Activated CD4-positive, alpha-beta T cell treated with anti-CD3 and anti-CD28 coated beads, Interleukin-2, Interleukin-6, amounts not matched to agents 100 ng/mL and 50 ng/mL, durations not matched to agents 16 hours and 8 hours (primary cell): ENCODE measurements around the gene SHROOM2.

Source experiments
- DNase-seq: peaks from one replicate; pipeline ENCODE4 v3.0.0-alpha.2; 2020

SHROOM2 gene

DNA sequence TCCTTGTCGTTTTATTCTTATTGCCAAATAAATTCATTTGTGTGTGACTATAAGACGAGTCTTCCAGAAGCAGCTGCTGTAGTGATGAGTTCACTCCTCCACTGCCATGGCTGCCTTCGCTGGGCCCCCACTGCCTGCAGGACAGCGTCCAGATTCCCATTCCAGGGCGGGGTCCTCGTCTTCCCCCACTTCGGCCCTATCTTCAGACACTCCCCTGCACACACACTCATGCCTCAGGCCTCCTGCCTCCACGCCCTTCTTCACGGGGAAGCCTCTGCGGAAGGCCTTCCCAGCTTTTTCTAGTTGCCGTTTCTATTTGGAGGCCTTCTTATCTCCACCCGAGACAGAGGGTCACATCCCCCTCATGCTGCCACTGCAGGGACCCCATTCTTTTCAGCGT, 80.4 kb downstream of the SHROOM2 start:
- no peak for DNase-seq

DNA sequence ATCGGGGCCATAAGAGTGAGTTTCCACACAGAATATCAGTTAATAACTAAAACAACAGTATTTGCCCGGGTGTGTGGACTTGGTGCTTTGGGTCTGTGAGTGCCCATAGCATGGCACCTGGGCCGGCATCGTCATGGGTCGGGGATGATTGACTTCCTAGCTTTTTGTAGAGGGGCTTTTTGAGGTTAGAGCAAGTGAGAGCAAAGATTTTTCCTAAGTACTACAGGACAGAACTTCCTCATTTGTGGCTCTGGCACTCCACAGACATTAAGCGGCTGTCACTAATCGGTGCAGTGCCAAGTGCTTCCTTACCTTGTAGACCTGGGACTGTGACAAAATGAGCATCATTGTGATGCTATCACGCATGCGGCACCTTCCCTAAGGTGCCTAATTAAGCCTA, 81.0 kb downstream of the SHROOM2 start:
- no peak for DNase-seq

DNA sequence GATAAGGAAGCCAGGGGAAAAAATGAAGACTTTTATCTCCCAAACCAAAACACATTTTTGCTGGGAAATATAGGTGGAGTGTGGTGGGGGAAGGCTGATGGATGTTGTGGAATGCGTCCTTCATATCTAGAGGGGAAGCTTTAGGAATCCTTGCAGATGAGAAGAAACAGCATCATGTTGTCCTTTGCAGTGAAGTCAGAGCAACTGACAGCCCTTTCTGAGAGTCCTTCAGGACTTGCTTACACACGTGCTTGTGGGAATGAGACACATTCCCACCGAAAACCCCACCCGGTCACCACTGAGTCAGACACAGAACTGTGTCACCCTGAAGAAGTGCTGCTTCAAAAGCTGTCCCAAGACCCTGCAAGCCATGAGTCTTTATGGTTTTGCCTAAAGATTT, 81.5 kb downstream of the SHROOM2 start:
- DNase-seq, result no peak

DNA sequence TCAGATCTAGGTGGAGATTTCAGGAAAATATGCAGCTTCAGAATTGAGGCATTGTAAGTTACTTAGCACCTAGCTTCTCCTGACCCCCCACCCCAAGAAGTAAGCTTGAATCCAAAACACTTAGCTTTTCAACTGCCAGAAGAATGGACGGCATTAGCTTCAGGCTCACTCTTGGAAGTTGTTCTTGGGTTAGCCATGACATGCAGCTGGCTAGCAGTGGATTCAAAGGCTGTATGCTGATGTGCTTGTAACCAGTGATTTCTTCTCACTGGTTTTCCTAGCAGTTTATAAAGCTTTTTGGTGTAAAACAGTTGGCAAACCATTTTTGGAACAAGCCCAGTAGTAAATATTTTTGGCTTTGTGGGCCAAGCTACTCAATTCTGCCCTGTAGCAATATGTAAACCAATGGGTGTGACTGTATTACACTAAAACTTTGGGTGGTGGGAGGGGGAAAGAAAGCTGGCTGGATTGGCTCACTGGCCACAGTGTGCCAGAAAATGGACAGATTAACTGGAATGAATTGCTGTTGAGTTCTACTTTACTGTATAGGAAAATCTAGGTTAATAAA, 85.6 kb downstream of the SHROOM2 start:
- DNase-seq, result no peak

DNA sequence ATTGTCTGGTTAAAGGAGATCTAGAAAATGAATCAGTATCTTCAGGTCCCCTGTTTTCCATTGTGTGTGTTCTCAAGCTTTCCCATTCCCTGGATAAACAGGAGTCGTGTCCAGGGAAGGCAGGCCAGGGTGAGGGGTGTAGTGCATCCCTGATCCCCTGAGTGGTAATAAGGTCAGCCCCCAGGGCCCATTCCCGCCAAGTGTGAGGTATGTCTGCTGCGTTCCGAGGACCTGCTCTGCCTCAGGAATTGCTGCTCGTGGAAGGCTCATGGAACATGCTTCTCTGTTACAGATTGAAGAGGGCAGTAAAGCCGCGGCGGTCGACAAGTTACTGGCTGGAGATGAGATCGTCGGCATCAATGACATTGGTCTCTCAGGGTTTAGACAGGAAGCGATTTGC, 87.1 kb downstream of the SHROOM2 start:
- no peak for DNase-seq

DNA sequence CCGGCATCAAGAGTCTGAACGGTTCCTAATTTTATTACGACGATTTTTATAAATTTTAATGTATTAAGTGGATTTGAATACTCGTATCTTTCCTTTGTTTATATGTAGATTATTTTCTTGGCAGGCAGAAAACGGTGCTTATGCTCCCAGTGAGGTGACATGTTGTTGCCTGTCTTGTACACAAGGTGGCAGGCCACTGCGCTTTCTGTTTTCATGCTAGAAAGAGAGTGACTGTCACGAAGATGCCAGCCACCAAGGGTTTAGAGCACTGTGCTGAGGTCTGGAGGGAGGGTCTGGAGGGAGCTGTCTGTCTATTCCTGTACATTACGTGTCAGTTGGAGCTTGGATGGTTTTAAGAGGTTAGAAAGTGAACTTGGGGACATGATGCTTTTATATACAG, 87.7 kb downstream of the SHROOM2 start:
- DNase-seq, result peak; percentile 63

DNA sequence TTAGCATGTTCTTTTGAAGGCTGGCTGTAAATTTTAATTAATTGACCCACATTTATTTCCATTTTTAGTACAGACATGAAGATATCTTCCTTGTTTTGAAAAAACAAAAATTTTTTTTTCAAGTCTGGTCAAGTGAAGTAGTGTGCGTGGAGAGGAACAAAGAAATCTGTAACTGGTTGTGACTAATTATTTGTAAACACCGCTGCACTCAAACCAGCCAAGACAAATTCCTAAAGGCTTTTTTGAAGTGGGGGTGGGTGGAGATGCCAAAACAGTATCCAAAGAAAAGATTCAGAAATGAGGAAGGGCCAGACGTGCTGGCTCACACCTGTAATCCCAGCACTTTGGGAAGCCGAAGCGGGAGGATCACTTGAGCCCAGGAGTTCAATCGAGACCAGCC, 88.3 kb downstream of the SHROOM2 start:
- no peak for DNase-seq

DNA sequence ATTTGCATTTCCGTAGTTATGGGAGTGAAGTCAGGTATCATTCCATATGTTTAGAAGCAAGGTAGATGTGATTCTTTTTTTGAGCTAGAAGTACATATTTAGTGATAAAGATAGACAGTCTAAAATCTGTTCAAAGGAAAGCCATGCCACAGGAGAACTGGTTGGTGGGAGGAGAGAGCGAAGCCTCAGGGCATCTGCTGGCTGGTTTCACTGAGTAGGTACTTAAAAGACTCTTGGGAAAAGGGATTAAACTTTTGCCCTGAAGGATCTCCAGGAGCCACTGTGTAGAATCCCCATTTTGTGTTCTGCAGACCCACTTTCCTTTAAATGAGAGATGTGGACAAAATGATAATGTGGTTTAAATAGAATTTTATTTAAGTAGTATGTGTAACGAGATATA, 89.6 kb downstream of the SHROOM2 start:
- DNase-seq, result no peak

DNA sequence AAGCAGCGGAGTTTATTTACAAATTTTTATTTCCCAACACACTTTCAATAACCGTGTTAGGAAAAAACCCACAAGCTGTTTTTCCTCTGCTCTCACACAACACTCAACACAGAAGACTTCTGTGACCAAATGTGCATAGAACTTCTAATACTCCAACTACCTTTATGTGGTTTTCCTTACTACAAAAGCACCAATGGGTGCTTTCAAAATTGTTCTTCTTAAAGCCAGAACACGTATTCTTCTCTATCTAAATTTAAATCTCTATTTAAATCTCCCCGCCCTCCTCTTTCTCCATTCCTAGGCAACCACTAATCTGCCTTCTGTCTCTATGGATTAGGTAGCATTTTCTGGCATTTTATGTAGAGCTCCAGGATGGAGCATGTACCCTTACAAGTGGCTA, 90.0 kb downstream of the SHROOM2 start:
- no peak for DNase-seq

DNA sequence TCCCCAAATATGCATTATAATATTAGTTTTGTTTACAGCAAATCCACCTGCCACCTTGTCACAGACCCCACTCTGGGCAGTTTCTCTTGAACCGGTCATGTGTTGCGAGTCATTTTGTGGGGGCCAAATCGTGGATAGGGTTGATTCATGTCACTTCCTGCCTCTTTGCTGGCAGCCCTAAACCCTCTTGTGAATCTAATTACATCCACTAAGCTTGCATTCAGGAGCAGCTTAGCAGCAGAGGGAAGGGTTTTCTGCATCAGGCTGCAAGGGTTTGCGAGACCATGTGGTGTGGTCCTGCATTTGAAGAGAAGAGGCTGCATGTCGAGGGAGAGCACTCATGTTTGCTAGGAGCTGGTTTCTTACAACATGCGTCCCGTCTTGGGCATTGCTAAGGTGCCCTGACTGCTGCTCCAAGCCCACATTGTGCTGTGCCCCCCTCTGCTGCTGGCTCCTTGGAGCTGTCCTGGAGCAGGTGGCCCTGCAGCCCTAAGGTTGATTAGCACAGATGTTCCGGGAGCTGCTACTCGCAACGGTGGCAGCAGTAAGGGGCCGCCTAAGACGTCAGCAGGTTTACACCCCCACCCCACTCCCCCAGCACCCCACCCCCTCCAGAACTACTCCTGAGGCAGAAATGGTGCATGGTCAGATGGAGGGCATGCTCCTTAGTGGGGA, 92.1 kb downstream of the SHROOM2 start:
- no peak for DNase-seq

DNA sequence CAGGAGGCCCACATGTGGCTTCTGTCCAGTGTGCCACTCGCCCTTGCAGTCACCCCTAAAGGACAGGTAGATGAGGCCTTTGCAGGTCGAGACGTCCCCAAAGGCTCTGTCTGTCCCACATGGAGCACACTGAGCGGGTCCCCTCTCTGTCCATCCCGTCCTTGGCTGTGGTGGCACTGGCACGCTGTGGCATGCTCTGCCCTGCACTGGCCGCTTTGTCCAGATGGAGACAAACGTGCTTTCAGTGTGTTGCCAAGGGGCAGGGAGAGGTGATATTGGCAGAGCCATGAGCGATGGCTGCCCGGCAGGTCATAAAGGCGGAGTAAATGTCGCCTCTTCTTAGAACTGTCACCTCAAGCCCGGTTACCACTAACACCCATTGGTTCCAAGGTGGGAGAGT, 94.0 kb downstream of the SHROOM2 start:
- no peak for DNase-seq

DNA sequence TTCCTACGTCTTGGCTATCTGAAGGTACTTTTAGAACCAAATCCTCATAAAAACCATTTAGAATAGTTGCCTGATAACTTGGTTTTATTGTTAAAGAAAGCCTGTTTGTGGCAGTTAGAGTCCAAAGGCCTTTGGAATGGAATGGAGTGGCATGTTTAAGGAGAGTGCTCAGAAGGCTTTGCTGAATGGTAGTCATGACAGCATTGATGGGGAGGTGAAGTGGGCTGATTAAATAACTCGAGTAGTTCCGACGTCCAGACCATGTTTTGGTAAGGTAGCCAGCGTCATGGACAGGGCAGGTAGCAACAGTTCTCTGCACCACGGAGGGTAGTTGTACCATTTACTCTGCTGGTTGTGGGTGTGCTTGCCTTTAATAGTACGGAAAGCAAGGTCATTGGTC, 94.6 kb downstream of the SHROOM2 start:
- DNase-seq, result no peak

DNA sequence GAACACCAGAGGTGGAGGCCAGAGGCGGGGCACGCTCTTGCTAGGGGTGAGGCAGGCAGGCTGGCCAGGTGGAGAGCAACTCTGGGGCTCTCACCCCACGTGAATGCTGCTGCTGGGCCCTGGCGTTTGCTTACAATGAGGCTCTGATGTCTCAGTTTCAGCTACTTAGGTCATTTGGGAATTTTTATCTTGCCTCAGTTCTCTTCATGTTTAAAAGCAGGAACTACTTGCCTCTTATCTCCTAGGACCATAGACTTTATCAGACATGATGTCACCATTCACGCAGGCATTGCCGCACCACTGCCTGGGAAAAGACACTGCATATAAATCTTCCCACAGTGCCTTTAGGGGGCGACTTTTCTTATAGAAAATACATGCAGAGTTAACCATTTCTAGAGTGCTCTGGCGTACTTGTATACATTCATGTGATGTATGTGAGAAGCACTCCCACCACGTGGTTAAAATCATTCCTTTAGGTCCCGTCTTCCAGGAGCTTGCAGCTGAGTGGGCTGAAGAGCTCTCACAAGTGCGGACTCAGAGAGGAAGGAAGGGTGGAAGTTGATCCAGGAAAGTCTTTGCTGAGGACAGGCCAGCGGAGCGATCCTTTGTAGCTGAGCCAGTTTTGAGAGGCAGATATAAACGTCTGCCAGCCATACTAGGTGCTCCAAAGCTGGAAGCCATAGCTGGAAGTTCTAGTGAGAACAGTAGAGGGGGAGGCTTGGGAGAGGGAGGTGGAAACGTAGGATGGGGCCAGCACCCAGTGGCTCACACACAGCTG, 96.6 kb downstream of the SHROOM2 start:
- DNase-seq, result no peak

DNA sequence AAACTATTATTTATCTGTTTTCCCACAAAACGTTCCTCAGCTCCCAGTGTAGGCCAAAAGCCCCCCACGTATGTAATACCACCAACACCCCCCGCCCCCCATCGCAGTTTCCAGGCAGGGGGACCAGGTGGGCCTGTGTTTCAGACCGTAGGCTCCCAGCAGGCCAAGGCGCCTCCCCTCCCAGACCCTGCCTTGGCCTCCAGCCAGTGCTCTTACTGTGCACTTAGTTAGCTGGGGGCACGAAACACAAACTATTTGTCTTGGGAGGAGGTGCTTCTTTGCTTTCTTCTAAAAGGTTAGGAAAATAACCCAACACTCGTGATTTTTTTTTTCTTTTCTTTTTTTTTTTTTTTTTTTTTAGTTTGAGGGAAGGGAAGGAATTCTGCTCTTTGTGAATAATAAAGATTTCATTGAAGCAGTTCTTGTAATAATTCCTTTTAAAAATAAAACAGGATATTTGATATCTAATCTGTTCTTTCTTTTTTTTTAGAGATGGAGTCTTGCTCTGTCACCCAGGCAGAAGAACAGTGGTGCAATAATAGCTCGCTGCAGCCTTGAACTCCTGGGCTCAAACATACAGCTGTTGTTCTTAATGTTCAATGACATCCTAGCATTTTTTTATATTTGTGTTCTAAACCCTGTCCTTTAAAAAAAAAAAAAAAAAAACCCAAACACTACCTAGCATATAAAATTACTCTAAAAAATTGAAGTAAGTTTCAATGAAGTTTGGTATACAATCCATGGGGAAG, 98.0 kb downstream of the SHROOM2 start:
- DNase-seq, result no peak

DNA sequence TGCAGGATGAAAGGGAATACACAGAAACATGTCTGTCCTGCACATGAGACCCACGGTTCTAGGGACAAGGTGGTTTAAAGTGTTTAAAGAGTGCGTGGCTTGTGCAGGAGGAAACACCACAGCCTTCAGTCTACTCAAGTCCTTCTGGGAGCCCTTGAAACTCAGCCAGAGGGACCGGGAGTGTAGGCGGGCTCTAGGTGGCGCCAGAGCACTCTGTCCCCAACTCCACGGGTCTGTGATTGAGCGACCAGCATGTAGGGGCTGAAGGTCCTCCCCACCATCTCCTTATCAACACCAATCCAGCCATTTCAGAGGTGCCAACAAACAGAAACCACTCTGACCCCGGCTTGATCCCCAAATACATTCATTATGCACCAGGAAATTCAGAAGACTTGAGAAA, 98.9 kb downstream of the SHROOM2 start:
- peak; percentile 74 for DNase-seq

DNA sequence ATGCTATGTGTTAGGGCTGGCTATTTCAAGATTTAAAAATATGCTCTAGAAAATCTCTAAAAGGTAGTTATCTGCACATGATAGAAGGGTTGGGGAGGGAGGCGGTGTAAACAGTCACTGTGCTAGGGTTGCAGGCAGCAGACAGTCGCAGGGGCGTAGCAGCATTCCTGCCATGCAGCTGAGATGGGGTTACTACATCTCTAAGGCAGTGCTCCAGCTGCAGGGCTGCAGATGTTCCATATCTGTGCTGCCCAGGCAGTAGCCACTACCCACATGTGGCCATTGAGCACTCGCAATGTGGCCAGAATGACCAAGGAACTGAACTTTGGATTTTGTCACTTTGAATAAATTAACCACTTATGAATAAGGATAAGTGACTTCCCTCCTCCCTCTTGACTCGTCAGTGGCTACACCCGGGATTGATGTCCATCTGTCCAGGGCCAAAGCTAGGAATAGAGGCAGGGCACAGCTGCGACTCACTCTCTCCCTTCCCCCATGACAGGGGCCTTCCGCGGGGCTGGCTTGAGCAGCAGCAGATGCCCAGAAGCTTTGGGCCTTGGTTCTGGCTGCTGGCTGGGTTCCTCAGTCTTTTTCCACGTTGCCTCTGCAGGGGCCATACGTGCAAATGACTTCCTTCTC, 101.5 kb downstream of the SHROOM2 start:
- no peak for DNase-seq

DNA sequence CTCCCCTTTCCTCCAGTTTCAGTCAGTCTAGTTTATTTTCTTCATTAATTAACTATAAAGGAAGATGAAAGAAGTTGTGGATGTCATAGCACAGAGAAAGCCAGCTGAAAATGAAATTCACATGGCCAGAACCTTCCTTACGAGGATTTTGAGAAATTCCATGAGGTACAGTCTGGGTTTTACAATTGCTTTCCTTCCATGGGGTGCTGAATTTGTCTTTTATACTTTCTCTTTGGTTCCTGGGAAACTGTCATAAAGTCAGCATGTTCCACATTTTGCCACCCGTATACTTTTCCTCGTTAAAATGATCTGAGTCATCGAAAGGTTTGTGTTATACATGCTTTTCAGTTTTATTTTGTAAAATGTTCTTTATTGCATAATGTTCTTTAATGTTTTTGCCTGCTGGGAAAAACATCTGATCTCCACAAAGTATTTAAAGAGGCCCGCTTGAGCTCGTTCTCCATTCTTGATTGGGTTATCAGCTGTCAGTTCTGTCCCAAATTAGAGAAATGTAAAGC, 102.8 kb downstream of the SHROOM2 start:
- no peak for DNase-seq

DNA sequence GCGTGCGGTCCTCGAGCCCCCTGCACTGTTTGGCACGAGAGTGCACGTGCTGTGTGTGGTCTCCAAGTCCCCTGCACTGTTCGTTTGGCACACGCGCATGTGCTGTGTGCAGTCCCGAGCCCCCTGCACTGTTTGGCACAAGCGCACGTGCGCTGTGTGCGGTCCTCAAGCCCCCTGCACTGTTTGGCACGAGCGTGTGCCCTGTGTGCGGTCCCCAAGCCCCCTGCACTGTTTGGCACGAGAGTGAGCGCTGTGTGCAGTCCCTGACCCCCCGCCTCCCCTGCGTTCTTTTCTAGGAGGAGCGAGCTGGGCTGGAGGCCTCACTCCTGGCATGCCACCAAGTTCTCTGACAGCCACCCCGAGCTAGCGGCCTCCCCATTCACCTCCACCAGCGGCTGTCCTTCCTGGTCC, 104.5 kb downstream of the SHROOM2 start:
- DNase-seq, result no peak

DNA sequence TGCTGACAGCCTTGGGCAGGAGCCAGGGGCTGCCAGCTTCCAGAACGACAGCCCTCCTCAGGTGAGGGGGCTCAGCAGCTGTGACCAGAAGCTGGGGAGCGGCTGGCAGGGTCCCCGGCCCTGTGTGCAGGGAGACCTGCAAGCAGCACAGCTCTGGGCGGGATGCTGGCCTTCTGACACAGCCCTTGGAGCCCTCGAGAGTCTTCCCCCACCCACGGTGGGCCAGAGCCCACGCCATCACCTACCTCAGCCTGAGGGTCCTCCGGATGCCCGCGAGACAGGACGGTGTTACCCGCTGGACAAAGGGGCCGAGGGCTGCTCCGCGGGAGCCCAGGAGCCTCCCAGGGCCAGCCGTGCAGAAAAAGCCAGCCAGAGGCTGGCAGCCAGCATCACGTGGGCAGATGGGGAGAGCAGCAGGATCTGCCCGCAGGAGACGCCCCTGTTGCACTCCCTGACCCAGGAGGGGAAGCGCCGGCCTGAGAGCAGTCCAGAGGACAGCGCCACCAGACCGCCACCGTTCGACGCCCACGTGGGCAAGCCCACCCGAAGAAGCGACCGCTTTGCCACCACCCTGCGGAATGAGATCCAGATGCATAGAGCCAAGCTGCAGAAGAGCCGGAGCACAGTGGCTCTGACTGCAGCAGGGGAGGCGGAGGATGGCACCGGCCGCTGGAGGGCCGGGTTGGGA, 109.1 kb downstream of the SHROOM2 start:
- DNase-seq, result no peak

DNA sequence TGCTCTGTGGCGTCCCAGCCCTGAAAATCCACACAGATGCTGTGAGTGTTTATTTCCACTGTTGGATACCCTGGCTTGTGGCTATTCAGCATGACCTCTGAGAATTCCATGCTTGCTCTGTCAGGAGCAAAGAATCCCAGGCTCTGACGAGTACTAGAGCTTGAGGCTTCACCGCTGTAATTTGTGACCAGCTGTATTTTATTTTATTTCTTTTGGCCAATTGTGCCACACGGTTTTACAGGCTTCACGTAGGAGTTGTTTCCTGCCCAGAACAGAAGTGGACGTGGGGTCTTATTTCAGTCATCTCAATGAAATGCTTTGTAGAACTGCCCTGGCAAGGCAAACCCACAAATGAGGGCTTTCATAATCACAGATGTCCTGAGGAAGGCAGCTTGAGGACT, 111.5 kb downstream of the SHROOM2 start:
- no peak for DNase-seq

DNA sequence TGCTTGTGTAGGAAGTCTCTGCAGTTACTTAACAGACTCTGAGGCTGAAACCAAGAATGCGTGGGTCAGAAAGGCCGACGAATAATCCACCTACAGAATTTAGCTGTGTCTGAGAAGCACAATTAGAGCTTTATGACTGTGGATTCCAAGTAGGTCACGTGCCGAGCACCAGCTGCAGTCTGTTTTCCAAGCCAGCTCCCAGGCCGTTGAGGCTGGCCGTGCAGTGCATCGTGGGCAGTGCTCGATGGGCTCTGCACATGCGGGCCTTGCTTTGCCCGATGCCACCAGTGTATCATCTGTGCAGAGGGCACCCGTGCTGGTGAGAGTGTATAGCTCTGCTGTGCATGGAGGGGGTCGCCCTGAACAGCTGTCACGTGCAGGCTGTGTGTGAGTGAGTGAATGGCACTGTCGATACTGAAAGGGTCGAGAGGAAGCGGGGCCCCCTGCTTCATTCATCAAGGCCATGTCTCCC, 113.4 kb downstream of the SHROOM2 start:
- peak; percentile 46 for DNase-seq

DNA sequence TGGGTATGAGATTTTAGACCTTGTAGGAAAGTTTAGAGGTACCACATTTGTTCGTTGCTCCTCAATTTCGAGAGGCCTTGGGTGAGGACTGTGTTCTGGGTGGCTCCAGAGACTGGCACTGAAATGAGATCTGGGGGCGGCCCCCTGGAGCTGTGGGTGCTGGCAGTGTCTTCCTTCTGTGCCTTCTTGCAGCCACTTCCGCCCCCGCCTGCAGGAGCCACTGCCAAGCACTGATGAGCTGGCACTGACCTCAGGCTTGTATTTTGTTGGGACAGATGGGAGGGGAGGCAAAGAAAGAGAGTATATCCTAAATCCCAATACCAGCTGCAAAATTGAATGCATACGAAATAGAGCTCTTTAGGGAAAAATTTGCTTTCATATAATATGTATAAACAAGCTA, 116.4 kb downstream of the SHROOM2 start:
- DNase-seq, result no peak
